ENCODE results near the gene PRR30. TPM values are rescaled to one million over a fixed set of nuclear protein-coding genes. Genes with fewer than 3 reads are reported as not detected.

Gene PRR30
- total RNA-seq, 1 donor from 2014 or later, result not detected

DNA sequence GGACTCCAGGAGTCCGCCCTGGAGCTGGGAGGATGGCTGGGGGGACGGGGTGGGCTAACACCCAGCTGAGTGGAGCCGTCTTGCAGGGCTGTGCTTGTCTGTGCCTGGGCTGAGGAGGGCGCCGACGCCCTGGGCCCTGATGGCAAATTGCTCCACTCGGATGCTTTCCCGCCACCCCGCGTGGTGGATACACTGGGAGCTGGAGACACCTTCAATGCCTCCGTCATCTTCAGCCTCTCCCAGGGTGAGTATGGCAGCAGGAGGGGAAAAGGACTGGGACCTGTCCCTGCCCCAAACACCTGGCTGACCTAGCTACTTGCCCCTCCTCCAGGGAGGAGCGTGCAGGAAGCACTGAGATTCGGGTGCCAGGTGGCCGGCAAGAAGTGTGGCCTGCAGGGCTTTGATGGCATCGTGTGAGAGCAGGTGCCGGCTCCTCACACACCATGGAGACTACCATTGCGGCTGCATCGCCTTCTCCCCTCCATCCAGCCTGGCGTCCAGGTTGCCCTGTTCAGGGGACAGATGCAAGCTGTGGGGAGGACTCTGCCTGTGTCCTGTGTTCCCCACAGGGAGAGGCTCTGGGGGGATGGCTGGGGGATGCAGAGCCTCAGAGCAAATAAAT is 39.8 kb downstream of the PRR30 start:
- no peak for DNase-seq (ENCODE audit: low read depth, low spot score)

DNA sequence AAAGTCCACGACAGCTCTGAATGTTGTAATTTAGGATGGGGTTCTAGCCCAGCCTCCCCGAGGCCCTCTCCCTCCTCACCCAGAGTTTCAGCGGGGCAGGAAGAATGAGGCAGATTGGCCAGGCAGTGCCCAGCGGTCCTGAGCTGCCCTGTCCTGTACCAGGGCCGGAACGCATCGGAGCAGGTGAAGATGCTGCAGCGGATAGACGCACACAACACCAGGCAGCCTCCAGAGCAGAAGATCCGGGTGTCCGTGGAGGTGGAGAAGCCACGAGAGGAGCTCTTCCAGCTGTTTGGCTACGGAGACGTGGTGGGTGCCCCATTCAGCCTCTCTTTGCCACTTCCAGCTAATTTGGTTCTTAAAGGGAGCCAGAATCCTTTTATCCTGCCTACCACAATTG is 41.9 kb downstream of the PRR30 start:
- DNase-seq (ENCODE audit: low read depth, low spot score), result no peak

GRCh38 chr2:27096748-27097297 is 42.4 kb downstream of the PRR30 start:
- no peak for DNase-seq (ENCODE audit: low read depth, low spot score)

DNA sequence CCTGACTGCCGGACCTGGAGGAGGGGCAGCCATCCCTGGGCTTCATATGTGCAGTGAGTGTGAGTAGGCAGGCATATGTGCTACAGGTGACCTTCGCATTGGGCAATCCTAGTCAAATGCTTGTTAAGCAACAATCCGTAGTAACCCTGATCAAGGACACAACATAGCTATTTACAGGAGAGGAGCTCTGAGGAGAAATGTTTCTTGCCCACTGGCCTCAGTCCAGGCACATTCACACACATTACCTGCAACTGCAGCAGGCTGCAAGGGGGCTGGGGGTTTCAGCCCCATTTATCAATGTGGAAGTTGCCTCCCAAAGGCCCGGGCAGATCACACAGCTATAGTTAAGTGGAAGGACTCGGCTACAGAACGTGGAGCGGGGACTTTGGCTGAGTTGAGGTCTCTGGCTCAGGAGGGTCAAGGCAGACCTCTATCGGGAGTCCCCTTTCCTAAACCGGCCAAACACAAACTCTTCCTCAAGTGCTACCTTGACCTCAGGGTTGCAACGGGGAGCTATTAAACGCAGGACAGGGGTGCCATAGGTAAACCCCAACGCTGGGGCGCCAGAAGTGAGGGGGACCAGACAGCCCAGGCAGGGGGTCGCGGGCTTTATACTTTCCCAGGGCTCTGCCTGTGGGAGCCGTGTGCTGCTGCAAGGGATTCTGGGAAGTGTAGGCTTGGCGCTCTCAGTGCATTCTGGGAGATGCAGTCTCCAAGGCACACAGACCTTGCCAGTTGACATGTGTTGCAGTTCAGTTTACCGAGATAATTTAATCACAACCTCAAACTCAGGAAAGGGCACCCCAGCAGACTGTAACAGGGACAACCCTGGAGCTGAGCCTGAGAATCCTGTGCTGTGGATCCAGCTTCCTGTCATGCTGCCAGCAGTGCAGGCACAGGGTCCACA is 43.2 kb downstream of the PRR30 start:
- DNase-seq (ENCODE audit: low read depth, low spot score), result no peak

GRCh38 chr2:27095427-27095744 is 43.8 kb downstream of the PRR30 start:
- no peak for DNase-seq (ENCODE audit: low read depth, low spot score)

GRCh38 chr2:27094353-27094984 is 44.7 kb downstream of the PRR30 start:
- DNase-seq (ENCODE audit: low read depth, low spot score), result no peak

DNA sequence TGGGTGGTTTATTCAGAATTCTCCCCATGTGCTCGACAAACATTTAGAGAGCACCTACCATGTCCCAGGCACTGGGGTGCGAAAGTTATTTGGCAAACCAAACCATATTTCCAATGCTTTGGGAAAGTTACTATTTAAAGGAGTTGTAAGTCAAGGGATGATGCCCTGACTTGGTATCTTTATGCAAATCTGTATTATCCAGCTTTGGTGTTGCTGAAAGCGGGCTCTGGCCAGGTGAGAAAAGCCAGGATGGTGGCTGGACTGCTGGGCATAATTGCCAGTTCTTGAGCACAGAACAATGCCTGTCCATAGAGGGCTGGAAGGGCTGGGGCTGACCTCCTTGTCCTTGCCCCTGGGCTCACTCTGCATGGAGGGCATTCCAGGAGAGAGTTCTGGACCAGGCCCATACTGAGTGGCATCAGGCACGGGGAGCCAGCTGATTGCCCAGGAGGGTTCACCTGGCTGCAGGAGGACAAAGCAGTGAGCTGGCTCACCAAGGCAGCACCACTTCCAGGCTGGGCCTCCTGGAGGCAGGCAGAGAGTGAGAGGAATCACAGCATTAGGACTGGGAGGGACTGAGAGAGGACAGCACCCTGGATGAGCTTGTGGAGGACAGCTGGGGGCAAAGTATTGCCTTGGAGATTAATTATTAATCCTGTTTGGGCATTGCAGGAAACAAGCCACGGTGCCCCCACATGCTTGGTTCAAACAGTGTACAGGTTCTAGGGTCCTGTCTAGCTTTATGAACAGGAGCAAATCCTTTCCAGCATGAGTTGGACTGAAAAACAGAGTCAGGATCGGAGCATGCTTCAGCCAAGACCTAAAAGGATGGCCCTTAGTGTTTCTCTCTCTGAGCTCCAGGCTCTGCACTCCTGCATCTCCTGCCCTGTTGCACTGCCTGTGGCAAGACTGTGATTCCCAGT is 45.5 kb downstream of the PRR30 start:
- DNase-seq (ENCODE audit: low read depth, low spot score), result no peak

- DNase-seq (ENCODE audit: low read depth, low spot score), result no peak
Observed at GRCh38 chr2:27092696-27093429, 46.3 kb downstream of the PRR30 start.

DNA sequence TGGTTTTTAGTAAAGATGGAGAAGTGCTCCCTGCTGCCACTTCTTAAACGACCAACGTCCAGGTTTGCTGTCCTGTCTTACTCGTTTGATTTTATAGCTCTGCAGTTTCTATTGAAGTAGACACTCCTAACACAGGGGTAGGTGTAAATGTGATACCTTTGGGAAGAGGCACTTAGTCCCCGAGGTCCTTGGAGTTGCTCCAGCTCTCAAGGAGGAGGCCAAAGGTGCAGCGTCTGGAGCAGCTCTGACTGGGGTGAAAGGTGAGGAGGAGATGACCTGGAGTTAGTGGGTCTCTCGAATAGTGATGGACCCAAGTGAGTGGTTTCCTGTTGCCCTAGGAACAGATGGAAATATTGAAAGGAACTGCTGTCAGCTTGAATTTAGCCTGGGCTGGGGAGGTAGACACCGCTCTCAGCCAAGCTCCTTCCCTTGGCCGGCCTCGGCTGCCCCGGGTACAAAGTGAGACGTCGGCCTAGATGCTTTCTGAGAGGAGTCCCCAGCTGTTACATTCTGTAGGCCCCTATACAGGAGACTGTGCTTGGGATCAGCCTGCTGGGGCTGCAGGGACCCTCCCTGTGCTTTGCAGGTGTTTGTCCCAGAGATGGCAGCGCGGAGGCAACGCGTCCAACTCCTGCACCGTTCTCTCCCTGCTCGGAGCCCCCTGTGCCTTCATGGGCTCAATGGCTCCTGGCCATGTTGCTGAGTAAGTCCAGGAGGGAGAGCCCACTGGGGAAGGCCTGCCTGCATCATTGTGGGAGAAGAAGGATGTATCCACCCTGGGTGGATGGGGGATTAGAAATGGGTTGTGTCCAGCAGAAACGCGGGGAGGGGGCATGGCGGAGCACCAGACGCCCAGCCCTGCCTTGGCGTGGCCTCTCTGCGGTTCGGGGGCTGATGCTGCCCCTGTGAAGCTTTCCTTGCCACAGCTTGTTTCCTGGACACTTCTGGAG is 47.2 kb downstream of the PRR30 start:
- DNase-seq (ENCODE audit: low read depth, low spot score), result no peak

GRCh38 chr2:27089111-27089954 is 49.9 kb downstream of the PRR30 start:
- DNase-seq (ENCODE audit: low read depth, low spot score), result no peak

GRCh38 chr2:27088634-27089033 is 50.6 kb downstream of the PRR30 start:
- no peak for DNase-seq (ENCODE audit: low read depth, low spot score)

- DNase-seq (ENCODE audit: low read depth, low spot score), result no peak
Observed at GRCh38 chr2:27087823-27088410, 51.3 kb downstream of the PRR30 start.

Other genes with a start within 250 kb of the PRR30 start
- gene MAPRE3, start 168.8 kb downstream of the PRR30 start, total RNA-seq, result 1.1 and 2.0 TPM in 2 replicates
- gene TMEM214, start 106.4 kb downstream of the PRR30 start, total RNA-seq, result 21.2 and 26.9 TPM in 2 replicates
- 18.8 and 24.3 TPM in 2 replicates for gene AGBL5, start 87.7 kb downstream of the PRR30 start, total RNA-seq
- 360 and 398 TPM in 2 replicates for gene OST4, start 67.8 kb downstream of the PRR30 start, total RNA-seq
- 13.8 and 21.6 TPM in 2 replicates for gene EMILIN1, start 60.8 kb downstream of the PRR30 start, total RNA-seq
- gene KHK, start 52.6 kb downstream of the PRR30 start, total RNA-seq, result 2.1 and 4.6 TPM in 2 replicates
- 1.7 and 4.6 TPM in 2 replicates for gene CGREF1, start 20.3 kb downstream of the PRR30 start, total RNA-seq
- gene ABHD1, start 15.6 kb downstream of the PRR30 start, total RNA-seq, result not detected in 2 replicates
- gene PREB, start 4.8 kb downstream of the PRR30 start, total RNA-seq, result 34.7 and 40.7 TPM in 2 replicates
- not detected in 2 replicates for gene TCF23, start 9.6 kb upstream of the PRR30 start, total RNA-seq
- 97.0 and 127 TPM in 2 replicates for gene ATRAID, start 72.6 kb upstream of the PRR30 start, total RNA-seq
- gene SLC5A6, start 72.9 kb upstream of the PRR30 start, total RNA-seq, result 20.4 and 48.9 TPM in 2 replicates
- gene CAD, start 78.0 kb upstream of the PRR30 start, total RNA-seq, result 62.4 and 62.8 TPM in 2 replicates
- gene SLC30A3, start 123.6 kb upstream of the PRR30 start, total RNA-seq, result 0.11 TPM in 1 of 2 replicates, not detected in the other
- not detected in 2 replicates for gene DNAJC5G, start 136.0 kb upstream of the PRR30 start, total RNA-seq
- gene TRIM54, start 143.0 kb upstream of the PRR30 start, total RNA-seq, result not detected in 2 replicates
- 0.20 and 0.39 TPM in 2 replicates for gene UCN, start 169.0 kb upstream of the PRR30 start, total RNA-seq
- gene MPV17, start 183.7 kb upstream of the PRR30 start, total RNA-seq, result 38.8 and 43.0 TPM in 2 replicates
- gene GTF3C2, start 217.4 kb upstream of the PRR30 start, total RNA-seq, result 24.5 and 26.9 TPM in 2 replicates
- gene EIF2B4, start 230.9 kb upstream of the PRR30 start, total RNA-seq, result 36.6 and 44.7 TPM in 2 replicates
- 142 and 184 TPM in 2 replicates for gene SNX17, start 231.2 kb upstream of the PRR30 start, total RNA-seq
- gene ZNF513, start 241.3 kb upstream of the PRR30 start, total RNA-seq, result 8.9 and 9.5 TPM in 2 replicates

Measured in pulmonary artery endothelial cell (primary cell).